Ramos (cell line): Measurements from ENCODE around the gene FRMD4A.
"Not testable (repeated sequence)": the region's sequence is repeated elsewhere in the genome, so short reads cannot be mapped to it uniquely, and the experiment has no call there.

Source experiments
- in situ Hi-C: fragments of 300-500 bp; cut with MboI; formaldehyde crosslinking; loops from one replicate; pipeline ENCODE4 v1.14.3; 2022; ENCODE audit warnings: low sequenced_read_pairs; ENCODE audit not compliant: unreplicated experiment

The FRMD4A gene

GRCh38 chr10:13848520-13849445, 481.9 kb downstream of the FRMD4A start:
- in situ Hi-C loops, result no loop called here

- in situ Hi-C loops, result no loop called here
Observed at GRCh38 chr10:13847201-13847631, 483.5 kb downstream of the FRMD4A start.

- in situ Hi-C loops, result no loop called here
Observed at GRCh38 chr10:13845897-13846296, 484.8 kb downstream of the FRMD4A start.

GRCh38 chr10:13844651-13845050, 486.1 kb downstream of the FRMD4A start:
- in situ Hi-C loops, result no loop called here

- in situ Hi-C loops, result no loop called here
Observed at GRCh38 chr10:13842117-13842516, 488.6 kb downstream of the FRMD4A start.

- in situ Hi-C loops, result no loop called here
Observed at GRCh38 chr10:13840036-13840435, 490.7 kb downstream of the FRMD4A start.

- in situ Hi-C loops, result no loop called here
Observed at GRCh38 chr10:13839430-13839990, 491.2 kb downstream of the FRMD4A start.

GRCh38 chr10:13839030-13839429, 491.7 kb downstream of the FRMD4A start:
- in situ Hi-C loops, result no loop called here

GRCh38 chr10:13837966-13838365, 492.8 kb downstream of the FRMD4A start:
- in situ Hi-C loops, result no loop called here

GRCh38 chr10:13834581-13835286, 496.0 kb downstream of the FRMD4A start:
- in situ Hi-C loops, result no loop called here

GRCh38 chr10:13831711-13832141, 499.0 kb downstream of the FRMD4A start:
- in situ Hi-C loops, result no loop called here

GRCh38 chr10:13830385-13830784, 500.3 kb downstream of the FRMD4A start:
- in situ Hi-C loops, result no loop called here

GRCh38 chr10:13829790-13830189, 500.9 kb downstream of the FRMD4A start:
- in situ Hi-C loops, result no loop called here

- in situ Hi-C loops, result not testable (repeated sequence)
Observed at GRCh38 chr10:13828284-13828683, 502.4 kb downstream of the FRMD4A start.

- in situ Hi-C loops, result no loop called here
Observed at GRCh38 chr10:13827076-13827797, 503.5 kb downstream of the FRMD4A start.

- in situ Hi-C loops, result no loop called here
Observed at GRCh38 chr10:13823709-13824405, 506.9 kb downstream of the FRMD4A start.

- in situ Hi-C loops, result no loop called here
Observed at GRCh38 chr10:13823096-13823708, 507.5 kb downstream of the FRMD4A start.

GRCh38 chr10:13822490-13822889, 508.2 kb downstream of the FRMD4A start:
- in situ Hi-C loops, result no loop called here

GRCh38 chr10:13820964-13821337, 509.8 kb downstream of the FRMD4A start:
- in situ Hi-C loops, result no loop called here
